CD4-positive, alpha-beta T cell treated with Interleukin-10 for 1 hour (primary cell): ENCODE measurements around the gene VAV2.

Source experiments
- DNase-seq: peaks from one replicate; pipeline ENCODE4 v3.0.0-alpha.2; 2020

VAV2 gene

DNA sequence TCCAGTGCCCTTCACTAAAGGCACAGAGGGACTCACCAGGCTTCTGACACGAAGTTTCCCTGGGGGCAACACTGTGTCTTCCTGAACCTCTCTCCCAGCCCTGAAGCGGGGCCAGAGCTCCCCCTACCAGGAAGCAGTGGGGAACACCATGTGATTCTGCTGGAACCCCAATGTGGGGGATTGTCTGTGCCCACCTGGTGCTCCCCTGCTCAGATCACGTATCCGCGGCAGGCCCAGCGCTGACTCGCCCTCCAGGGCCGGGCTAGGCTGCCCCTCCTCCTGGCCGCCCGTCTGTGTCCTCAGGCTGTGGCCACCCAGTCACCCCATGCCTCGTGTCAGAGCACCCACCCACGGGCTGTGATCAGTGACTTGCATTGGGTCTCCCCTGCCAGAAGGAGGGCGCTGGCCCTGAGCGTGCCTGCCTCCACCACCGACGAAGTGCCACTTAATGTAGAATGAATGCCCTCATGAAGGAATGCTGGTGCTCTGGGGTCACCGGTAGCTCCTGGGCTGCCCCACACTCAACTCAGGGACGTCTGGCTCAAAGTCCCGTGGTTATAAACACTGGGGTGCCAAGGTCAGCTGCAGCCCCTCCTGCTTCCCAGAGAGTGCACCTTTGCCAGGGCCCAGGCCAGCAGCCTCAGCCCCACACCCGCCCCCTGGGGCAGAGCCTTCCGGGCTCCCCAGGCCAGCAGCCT is 276.1 kb downstream of the VAV2 start:
- DNase-seq, result peak; percentile 32

DNA sequence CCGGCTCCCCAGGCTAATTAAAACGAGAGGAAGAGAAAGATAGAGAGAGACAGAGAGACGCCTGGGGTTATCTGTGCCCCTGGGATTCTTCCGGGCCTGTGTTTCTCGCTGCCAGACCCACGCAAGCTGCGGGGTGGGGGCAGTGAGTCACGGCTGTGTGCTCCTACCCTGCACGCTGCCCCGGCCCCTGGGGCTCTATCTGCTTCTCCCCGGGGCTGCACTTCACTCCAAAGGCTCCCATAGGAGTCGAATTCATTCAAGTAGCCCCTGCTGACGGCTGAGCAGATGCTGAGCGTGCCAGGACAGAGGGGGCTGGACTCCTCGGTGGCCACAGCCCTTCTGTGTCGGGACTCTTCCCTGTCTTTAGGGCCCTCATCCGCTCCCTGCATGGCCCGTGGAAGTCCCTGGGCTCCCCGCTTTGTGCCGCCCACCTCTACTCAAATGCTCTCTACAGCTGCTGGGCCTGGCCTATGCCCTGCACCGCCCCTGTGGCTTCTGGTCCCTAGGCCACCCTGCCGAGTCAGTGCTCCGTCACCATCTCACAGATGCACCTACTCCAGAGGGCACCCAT is 276.7 kb downstream of the VAV2 start:
- DNase-seq, result no peak

DNA sequence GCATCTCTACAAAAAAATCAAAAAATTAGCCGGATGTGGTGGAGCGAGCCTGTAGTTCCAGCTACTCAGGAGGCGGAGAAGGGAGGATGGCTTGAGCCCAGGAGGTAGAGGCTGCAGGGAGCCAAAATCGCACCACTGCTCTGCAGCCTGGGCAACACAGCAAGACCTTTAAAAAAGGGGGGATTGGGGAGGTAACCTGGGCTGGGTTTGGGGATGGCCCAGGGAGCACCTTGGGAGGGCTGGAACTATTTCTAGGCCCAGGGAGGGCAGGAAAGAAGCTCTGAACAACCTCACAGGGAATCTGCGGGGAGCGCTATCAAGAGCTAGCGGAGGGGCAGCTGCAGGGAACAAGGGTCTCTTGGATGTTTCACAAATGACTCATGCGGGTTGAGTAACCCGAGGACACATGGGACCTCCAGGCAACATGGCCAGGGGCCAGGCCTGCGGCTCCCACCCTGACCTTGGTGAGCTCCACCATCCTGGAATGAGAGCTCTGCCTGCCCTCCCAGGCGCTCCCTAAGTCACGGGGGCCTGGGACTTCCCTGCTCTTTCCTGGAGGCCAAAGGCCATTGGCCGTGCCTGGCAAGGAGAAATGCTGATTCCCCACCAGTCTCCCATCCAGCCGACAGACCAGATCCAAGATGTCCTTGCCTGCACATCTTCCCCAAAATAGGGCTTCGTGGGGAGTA is 277.4 kb downstream of the VAV2 start:
- DNase-seq, result no peak

DNA sequence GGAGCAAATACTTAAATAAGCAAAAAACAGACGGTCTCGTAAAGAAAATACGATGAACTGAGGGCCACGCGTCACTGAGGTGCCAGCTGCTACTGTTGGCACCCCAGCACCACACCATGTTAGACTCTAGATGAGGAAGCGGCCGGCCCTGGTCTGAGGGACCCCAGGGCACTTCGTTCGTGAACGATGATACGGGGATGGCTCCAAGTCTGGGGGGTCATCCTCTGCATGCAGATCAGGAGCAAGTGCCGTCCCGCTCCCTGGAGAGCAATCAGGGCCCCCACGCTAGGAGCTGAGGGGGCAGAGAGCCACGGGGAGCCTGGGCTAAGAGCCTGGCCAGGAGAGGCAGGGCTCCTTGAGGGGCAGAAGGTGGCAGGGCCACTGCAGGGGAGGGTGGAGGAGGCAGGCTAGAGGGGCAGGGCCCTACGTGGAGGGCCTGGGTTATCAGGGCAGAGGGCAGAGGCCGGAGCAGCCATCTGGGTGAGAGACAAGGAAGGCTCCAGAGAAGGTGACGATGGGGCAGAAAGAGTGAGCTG is 278.1 kb downstream of the VAV2 start:
- DNase-seq, result no peak

DNA sequence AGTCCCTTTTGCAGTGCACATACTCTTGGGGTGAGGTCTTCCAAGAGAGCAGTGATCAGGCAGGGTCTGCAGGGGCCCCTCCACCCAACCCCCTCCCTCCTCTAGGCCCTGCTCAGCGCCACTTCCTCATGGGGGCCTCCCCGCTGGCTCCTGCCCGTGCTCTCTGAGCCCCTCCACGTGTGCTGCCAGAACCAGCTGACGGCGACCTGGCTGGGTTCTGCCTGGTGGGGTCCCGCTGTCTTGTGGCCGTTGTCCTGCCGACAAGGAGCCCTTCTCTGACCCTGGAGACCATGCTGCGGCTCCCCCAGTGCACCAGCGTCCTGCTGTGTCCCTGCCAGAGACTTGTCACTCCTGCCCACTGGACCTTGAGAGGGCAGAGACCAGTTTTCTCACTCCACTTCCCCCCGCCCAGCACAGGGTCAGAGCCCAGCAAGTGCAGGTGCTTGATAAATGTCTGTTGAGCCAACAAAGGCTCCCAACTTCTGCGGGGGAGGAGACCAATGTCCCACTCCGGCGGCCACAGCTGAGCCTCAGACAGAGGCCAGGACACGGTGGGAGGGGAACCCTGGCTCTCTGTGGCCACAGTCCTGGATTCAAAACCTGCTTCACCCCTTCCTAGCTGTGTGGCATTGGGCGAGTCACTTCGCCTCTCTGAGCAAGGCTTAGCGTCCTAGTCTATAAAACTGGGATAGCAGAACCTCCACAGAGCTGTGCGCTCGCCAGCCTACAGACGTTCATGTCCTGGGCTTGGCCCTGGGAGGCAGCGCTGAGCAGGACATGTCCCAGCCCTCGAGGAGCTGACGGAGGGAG is 278.8 kb downstream of the VAV2 start:
- no peak for DNase-seq

DNA sequence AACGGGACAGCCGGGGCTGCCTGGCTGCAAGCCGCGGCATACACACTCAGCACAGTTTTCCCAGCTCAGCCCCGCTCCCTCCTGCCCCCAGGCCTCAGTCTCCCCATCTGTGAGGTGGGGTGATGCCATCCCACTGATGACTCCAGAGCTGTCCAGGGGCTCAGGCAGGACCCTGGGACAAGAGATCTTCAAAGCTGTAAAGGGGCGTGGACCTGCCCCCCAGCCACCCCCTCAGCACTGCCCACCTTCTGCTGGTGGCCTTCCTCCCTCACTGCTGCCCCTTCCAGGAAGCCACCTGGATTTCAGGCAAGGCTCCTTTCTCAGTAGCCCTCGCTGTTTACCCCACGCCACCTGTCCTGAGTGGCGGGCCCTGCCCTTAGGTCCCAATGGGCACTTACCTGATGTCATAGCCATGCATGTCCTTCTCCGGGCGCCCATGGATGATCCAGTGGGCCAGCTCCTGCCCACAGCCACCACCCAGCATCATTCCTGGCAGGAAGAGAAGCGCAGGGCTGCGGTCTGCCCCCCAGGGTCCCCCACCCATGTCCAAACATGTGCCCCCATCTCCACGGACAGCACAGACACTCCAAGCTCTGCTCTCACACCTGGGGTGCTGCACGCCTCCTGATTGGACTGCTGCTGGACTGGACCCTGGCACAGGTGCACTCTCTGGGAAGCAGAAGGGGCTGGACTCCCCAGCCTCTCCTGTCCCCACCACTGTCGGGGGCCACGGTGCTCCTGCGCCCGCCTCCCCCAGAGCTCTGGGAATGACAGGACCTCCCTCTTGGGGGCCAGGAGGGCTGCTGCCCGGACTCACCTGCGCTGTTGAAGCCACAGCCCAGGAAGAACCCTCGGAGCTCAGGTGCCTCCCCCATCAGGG is 279.7 kb downstream of the VAV2 start:
- DNase-seq, result no peak
